ENCODE measurements around the gene AKT1S1.

Gene AKT1S1

GRCh38 chr19:49877879-49878743 is 956 bp upstream of the AKT1S1 start (continued):
- no peak for TF ChIP-seq ZNF558 (tag by site-specific recombination; IDR thresholded peaks at IDR 0.05)
- no peak for TF ChIP-seq ZNF404 (tag by site-specific recombination; IDR thresholded peaks at IDR 0.05)
- no peak for TF ChIP-seq ZNF544 (tag by site-specific recombination; IDR thresholded peaks at IDR 0.05)
- TF ChIP-seq ZNF76 (tag by site-specific recombination; IDR thresholded peaks at IDR 0.05; ENCODE audit: borderline replicate concordance, low read depth), result no peak; the same call in 1 of the 2 replicates
- no peak for TF ChIP-seq ZNF394 (tag by site-specific recombination; IDR thresholded peaks at IDR 0.05; ENCODE audit: borderline replicate concordance)
- no peak for TF ChIP-seq BCL11A (tag by site-specific recombination; IDR thresholded peaks at IDR 0.05; ENCODE audit: low read depth)
- no peak for TF ChIP-seq PRDM2 (tag by site-specific recombination; IDR thresholded peaks at IDR 0.05; ENCODE audit: borderline replicate concordance)
- TF ChIP-seq ZBTB48 (tag by site-specific recombination; IDR thresholded peaks at IDR 0.05), result no peak
- TF ChIP-seq ZNF391 (tag by site-specific recombination; IDR thresholded peaks at IDR 0.05; ENCODE audit: borderline replicate concordance, low read depth), result peak; percentile 49; the same call in 1 of the 2 replicates
- no peak for TF ChIP-seq ZNF785 (tag by site-specific recombination; IDR thresholded peaks at IDR 0.05)
- TF ChIP-seq KLF7 (tag by site-specific recombination; IDR thresholded peaks at IDR 0.05; ENCODE audit: borderline replicate concordance), result no peak
- peak; percentile 38; the same call in 1 of the 2 replicates for TF ChIP-seq GLIS1 (tag by site-specific recombination; IDR thresholded peaks at IDR 0.05)
- TF ChIP-seq ZNF121 (tag by site-specific recombination; IDR thresholded peaks at IDR 0.05), result no peak
- no peak for TF ChIP-seq ZNF433 (tag by site-specific recombination; IDR thresholded peaks at IDR 0.05; ENCODE audit: low read depth)
- no peak for TF ChIP-seq ZNF114 (tag by site-specific recombination; IDR thresholded peaks at IDR 0.05)
- no peak for TF ChIP-seq ZNF654 (tag by site-specific recombination; IDR thresholded peaks at IDR 0.05; ENCODE audit: low read depth)
- no peak for TF ChIP-seq ZNF280C (tag by site-specific recombination; IDR thresholded peaks at IDR 0.05)
- no peak for TF ChIP-seq ZNF629 (tag by site-specific recombination; IDR thresholded peaks at IDR 0.05)
- TF ChIP-seq ZFP69B (tag by site-specific recombination; IDR thresholded peaks at IDR 0.05), result no peak
- TF ChIP-seq TCF7L2 (IDR thresholded peaks at IDR 0.05; ENCODE audit: borderline replicate concordance, low read depth, low read length), result no peak
- no peak for TF ChIP-seq ZNF354C (tag by site-specific recombination; IDR thresholded peaks at IDR 0.05; ENCODE audit: borderline replicate concordance, low read depth)
- TF ChIP-seq KLF10 (tag by site-specific recombination; IDR thresholded peaks at IDR 0.05), result peak; percentile 58; the same call in 1 of the 2 replicates
- TF ChIP-seq SP2 (tag by site-specific recombination; IDR thresholded peaks at IDR 0.05), result peak; percentile 83
- no peak for TF ChIP-seq ZNF157 (tag by site-specific recombination; IDR thresholded peaks at IDR 0.05)
- TF ChIP-seq MYNN (tag by site-specific recombination; IDR thresholded peaks at IDR 0.05; ENCODE audit: borderline replicate concordance), result no peak
